ENCODE measurements around the gene SLC16A4.

Gene SLC16A4

GRCh38 chr1:110350360-110350759, 40.5 kb downstream of the SLC16A4 start:
- H2AFZ ChIP-seq (ENCODE audit: low read depth) = no peak overlapping the region
- no peaks in the 10 kb centered on the region for H3K36me3 ChIP-seq (ENCODE audit: insufficient read depth)
- no peaks in the 10 kb centered on the region for H3K27me3 ChIP-seq (ENCODE audit: insufficient read depth, low read depth)
- H3K4me1 ChIP-seq (ENCODE audit: low read depth, poor library complexity, severe bottlenecking) = peaks cover 18% of the 10 kb centered on the region
- no peak for TF ChIP-seq CTCF (conservative IDR thresholded peaks at IDR 0.05; ENCODE audit: low read depth, low read length)
- no peak overlapping the region for H3K27ac ChIP-seq
- no peak overlapping the region for H3K4me3 ChIP-seq (IDR thresholded peaks at IDR 0.05; ENCODE audit: insufficient read depth, low read depth, low read length)
- H3K9ac ChIP-seq = no peak overlapping the region
- H4K20me1 ChIP-seq (ENCODE audit: insufficient read depth) = no peaks in the 10 kb centered on the region
- no peak overlapping the region for H3K4me2 ChIP-seq
- peaks cover 18% of the 10 kb centered on the region; the same call in 1 of the 2 replicates for H3K79me2 ChIP-seq (ENCODE audit: insufficient read depth, low read depth)

- Histone ChIP-seq H3K4me2 (peak overlapping the region; percentile 11; the same call in 1 of the 2 replicates), H4K20me1 (ENCODE audit: insufficient read depth) (peaks cover 8% of the 10 kb centered on the region), H3K27me3 (ENCODE audit: insufficient read depth, low read depth) (no peaks in the 10 kb centered on the region), H3K36me3 (ENCODE audit: insufficient read depth) (no peaks in the 10 kb centered on the region), H3K9ac (no peak overlapping the region), H3K4me3 (IDR thresholded peaks at IDR 0.05; ENCODE audit: insufficient read depth, low read depth, low read length) (no peak overlapping the region), H3K4me1 (ENCODE audit: low read depth, poor library complexity, severe bottlenecking) (peaks cover 34% of the 10 kb centered on the region), H2AFZ (ENCODE audit: low read depth) (no peak overlapping the region), H3K79me2 (ENCODE audit: insufficient read depth, low read depth) (peaks cover 34% of the 10 kb centered on the region), H3K27ac (no peak overlapping the region)
- no peak for TF ChIP-seq CTCF (conservative IDR thresholded peaks at IDR 0.05; ENCODE audit: low read depth, low read length)
Measured at GRCh38 chr1:110348771-110349170, 42.1 kb downstream of the SLC16A4 start.

DNA sequence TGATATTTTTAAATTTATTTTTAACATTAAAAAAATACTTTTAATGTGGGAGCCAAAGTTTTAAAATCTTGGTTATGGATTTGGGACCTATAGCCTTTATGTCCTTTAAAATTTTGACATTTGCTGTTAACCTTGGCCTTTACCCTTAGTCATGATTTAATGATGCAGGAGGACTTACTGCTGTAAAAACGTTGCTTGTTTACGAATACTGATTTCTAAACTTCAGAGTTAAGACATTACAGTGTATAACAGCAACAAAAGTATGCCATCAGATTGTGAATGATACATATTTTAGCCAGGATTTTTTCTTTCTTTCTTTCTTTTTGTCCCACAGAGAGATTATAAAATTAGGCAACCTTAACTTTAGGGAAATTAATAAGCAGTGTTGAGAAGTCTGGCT, 42.8 kb downstream of the SLC16A4 start:
- no peak for TF ChIP-seq CTCF (conservative IDR thresholded peaks at IDR 0.05; ENCODE audit: low read depth, low read length)
- Histone ChIP-seq H3K9ac (no peak overlapping the region), H3K4me1 (ENCODE audit: low read depth, poor library complexity, severe bottlenecking) (peaks cover 41% of the 10 kb centered on the region), H4K20me1 (ENCODE audit: insufficient read depth) (peaks cover 8% of the 10 kb centered on the region), H2AFZ (ENCODE audit: low read depth) (no peak overlapping the region), H3K4me2 (no peak overlapping the region), H3K4me3 (IDR thresholded peaks at IDR 0.05; ENCODE audit: insufficient read depth, low read depth, low read length) (no peak overlapping the region), H3K27ac (no peak overlapping the region), H3K27me3 (ENCODE audit: insufficient read depth, low read depth) (no peaks in the 10 kb centered on the region), H3K79me2 (ENCODE audit: insufficient read depth, low read depth) (peaks cover 41% of the 10 kb centered on the region), H3K36me3 (ENCODE audit: insufficient read depth) (no peaks in the 10 kb centered on the region)

DNA sequence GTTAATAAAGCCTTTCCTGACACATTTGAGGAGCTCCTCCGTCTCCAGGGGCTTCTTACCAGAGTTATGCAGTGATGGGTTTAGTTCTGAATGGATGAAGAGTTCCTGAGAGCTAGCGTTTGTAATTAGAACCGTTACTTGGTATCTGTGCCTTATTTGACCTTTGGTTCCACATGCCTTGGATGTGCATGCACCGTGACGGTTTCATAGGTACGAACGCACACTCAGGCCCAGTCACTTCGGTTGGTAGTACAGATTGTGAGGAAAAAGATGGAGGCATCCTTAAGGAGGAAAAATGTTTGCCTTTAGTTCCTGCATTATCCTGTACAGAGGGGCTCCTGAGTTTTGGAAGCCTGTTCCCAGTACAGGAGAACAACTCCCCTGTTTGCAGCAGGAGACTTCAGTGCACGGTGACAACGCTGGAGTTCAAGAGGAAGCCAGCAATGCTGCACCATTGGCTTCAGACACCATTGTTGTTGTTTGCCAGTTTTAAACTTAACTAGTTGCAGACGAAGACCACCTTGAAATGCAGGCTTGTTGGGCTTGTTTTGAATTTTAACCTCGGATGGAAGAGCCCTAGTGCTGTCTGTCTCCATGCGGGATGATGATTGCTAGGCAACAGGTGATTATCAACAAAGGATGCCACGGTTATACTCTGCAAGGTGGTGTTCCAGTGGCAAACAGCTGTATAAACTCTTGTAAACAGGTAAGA, 43.5 kb downstream of the SLC16A4 start:
- Histone ChIP-seq H3K36me3 (ENCODE audit: insufficient read depth) (no peaks in the 10 kb centered on the region), H3K9ac (no peak overlapping the region), H3K4me1 (ENCODE audit: low read depth, poor library complexity, severe bottlenecking) (peaks cover 48% of the 10 kb centered on the region), H4K20me1 (ENCODE audit: insufficient read depth) (peaks cover 8% of the 10 kb centered on the region), H3K79me2 (ENCODE audit: insufficient read depth, low read depth) (peaks cover 48% of the 10 kb centered on the region), H3K4me3 (IDR thresholded peaks at IDR 0.05; ENCODE audit: insufficient read depth, low read depth, low read length) (no peak overlapping the region), H2AFZ (ENCODE audit: low read depth) (no peak overlapping the region), H3K27me3 (ENCODE audit: insufficient read depth, low read depth) (no peaks in the 10 kb centered on the region), H3K27ac (no peak overlapping the region), H3K4me2 (no peak overlapping the region)
- TF ChIP-seq CTCF (conservative IDR thresholded peaks at IDR 0.05; ENCODE audit: low read depth, low read length) = no peak
